GM03348 (cell line): ENCODE measurements around the gene CNTNAP5.

ENCODE experiments used
- DNase-seq: peaks from one replicate; pipeline ENCODE4 v3.0.0; 2012; ENCODE audit warnings: low spot score

Gene CNTNAP5

DNA sequence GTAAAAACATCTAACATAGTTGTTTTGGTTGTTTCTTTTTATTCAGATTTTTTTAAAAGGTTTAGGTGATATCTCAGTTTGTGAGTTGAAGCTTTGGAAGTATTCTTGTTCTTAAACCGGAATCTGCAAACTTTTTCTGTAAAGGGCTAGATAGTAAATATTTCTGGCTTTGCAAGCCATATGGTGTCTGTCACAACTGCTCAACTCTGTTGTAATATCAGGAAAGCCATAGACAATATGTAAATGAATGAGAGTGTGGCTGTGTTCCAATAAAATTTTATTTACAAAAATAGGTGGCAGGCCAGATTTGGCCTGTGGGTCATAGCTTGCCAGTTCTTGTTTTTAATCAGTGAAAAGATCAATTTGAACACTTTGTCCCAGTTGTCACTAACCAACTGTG is 134.1 kb downstream of the CNTNAP5 start:
- DNase-seq = no peak

DNA sequence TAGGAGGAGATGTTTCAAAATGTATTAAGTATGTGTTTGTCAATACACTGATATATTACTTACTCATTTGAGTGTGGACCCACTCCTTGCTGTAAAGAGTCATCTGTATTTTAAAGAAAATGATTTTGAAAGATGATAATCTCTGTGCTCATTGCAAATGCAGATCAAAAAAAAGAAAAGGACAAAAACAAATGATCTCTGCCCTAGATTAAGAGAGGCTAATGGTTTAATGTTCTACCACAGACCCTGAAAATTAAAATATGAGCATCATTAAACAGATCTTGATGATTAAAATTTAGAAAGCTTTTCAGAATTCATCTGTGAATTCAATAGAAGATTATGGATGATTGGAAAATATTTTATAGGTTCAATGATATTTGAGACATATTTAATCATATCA is 136.5 kb downstream of the CNTNAP5 start:
- no peak for DNase-seq

DNA sequence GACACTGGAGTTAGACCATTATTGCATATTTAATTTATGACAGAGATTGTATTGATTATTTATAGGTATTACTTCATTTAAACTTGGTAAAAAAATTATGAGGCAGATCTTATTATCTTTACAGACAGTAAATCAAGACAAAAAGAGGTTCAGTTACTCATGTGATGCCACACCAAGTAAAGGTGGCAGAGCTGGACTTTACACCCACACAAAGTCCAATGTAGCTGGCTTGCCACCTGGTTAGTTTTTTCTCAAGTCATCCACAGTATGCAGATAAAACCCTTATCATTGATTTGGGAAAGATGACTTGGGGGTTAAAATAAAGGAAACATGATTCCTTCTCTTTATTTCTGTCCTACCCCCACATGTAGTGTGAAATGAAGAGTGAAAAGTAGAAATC is 137.2 kb downstream of the CNTNAP5 start:
- no peak for DNase-seq

DNA sequence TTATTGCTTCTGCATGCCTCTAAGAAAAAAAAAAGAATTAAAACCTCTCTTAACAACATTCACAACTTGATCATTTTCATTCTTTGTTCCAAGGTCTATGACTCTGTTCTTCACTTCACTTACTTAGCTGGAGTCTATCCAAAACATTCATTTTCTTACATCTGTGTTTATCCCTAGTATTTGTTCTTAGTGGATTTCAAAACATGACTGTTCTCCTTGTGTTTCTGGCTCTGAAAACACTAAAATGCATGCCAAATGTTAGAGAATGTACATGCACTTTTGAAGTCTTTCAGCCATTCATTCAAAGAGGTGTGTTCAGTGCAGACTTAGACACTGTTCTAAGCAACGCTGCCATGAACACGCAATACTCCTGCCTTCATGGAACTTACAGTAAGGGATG is 138.8 kb downstream of the CNTNAP5 start:
- DNase-seq = no peak

DNA sequence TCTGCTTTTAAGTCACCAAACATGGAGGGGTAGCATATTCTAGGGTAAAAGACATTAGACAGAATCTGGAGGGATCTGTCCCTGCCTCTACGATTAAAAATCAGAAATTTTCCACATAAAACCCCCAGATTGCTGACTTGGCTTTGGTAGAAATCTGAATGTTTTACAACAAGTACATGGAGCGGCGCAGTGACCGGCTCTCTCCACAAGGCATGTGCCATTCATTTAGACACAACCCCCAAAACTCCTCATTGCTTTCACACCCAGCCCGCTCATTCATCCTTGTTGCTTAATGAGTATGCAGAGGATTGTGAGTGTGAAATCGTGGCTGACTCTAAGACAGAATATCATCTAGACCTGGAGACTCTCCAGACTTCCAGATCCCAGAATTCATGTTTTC is 140.6 kb downstream of the CNTNAP5 start:
- DNase-seq = no peak

DNA sequence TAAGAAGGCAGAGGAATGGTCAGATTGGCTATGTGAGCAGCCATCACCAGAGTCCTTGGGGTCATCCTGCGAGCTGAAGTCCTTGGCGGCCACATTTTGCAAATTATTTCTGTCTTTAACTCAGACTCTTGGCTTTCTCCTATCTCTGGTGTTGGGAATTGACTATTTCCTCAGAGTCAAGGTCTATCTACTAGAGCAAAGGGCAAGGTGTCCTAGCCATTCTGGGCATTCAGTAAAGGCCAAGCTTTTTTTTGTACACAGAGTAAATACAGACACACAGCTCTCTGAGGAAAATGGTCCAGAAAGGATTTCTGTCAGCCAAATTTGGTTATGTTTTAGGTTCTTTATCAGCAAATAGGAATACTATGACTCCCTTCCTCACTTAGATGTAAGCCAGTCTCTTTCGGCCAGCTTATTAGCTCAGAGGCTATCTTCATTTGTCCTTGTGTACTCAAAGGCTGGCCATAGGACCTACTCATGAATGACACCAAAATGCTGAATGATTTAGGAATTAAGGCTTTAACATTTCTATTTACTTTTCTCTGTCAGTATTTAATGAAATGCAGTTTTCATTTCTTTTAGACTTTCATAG is 146.5 kb downstream of the CNTNAP5 start:
- no peak for DNase-seq

DNA sequence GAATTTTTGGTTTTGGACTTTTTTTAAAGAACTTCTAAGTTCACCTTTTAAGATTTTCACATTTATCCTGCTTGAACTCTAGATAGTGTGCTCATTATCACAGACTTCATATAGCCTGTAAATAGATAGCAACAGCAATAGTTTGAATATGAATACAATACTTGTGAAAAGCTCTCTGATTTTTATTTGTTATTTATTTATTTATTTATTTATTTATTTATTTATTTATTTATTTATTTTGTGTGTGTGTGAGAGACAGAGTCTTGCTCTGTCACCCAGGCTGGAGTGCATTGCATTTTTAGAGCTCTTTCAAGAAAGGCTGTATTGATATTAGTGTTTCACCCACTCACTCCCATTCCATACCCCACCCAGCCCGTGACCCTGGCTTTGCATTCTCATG is 153.6 kb downstream of the CNTNAP5 start:
- DNase-seq = no peak

DNA sequence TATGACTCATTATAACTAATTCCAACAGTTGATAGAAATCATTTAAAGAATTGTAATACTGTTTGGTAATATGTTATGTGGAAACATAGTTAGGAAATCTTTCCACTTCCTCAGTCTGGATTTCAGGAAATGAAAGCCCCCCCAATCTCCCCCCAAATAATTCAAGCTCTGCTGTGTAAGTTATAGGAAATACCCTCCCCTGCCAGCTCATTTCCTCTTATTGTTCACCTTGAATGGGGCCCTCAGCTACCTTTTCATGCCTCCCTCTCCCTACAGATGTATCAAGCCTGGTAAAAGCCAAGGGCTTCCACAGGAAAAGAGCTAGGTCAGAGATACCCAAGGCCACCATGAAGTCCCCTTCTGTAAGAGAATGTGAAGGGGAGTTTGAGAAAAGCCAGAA is 155.5 kb downstream of the CNTNAP5 start:
- no peak for DNase-seq

DNA sequence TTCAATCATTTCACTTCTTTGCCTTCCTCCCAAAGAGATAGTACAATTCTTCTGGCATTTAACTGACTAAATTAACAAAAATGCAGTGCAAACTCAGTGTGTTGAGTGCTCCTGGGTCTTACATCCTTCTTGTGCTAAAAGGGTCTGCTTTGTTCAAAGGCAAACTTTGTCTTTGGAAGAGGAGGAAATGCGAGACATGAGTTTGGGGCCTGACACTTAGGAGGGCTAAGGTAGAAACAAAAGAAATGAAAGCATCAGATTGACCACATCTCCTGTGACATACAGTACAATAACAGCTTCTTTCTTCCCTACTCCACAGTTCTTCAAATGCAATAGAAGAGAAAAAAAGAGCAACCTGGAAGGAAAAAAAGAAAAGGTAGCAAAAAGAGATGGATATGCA is 161.7 kb downstream of the CNTNAP5 start:
- DNase-seq = no peak

DNA sequence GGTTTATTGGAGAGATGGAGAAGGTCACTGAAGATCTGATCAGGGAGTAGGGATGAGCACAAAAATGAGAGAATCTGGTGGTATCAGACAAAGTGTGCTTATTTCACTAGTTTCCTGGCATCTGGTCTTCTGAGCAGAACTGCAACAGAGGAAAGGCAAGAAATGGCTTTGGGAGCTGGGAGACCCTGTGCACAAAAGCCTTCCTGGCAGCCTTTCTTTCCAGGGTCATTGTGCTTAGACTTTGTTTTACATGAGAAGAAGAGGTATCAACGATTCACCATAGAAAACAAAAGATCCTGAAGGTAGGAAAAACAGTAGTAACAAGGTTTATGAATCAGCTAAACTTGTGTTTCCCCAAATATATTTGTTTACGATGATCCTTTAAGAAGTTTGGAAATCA is 162.9 kb downstream of the CNTNAP5 start:
- DNase-seq = no peak

DNA sequence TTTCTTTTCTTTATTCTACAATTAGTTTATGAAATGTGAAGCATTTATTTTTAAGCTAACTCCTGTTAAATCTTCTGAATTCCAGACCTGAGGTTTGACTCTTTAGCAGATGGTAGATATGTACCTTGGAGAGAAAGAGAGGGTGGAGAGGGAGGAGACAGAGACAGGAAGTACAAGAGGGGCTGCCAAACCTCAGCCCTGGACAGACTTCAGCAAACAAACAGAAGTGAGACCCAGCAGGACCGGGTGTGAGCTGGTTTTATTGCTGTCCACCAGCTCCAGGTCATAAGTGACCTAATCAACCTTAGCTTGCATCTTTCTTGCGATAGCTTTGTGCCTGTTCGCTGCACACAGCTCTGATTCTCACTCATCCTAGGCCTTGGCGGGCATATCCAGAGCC is 168.6 kb downstream of the CNTNAP5 start:
- no peak for DNase-seq

DNA sequence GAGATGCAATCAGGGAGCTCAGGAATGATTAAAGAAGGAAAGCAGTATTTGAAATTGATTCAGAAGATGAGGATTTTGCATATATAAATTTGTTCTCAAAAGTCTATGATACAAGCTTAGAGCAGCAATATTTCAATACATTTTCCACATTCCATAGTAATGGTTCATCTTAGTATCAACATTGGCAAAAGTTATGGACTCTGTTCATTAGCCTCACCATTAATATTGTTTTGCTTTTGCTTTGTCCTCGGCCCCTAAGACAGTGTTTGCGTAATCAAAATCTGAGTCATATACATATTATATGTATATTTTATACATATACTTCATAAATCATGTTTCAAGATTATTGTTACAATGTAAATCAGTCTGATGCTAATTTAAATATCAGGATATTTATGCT is 176.6 kb downstream of the CNTNAP5 start:
- no peak for DNase-seq

DNA sequence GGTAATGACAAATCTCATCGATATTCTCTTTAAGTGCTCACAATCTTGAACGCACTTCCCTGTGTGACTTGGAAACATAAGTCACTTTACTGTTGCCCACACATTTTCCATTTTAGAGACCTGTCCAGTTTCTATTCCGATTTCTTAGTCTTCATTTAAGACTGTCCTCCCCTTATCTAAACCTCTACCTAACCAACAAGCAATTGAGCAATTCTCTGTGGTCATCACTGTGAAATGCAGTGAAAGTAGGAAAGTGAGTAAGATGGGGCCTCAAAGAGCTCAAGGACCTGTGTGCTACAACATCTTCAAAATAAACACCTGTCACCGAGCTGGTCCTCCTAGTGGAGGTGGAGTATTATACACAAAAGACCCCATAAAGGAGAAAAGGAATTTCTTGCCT is 184.4 kb downstream of the CNTNAP5 start:
- no peak for DNase-seq

DNA sequence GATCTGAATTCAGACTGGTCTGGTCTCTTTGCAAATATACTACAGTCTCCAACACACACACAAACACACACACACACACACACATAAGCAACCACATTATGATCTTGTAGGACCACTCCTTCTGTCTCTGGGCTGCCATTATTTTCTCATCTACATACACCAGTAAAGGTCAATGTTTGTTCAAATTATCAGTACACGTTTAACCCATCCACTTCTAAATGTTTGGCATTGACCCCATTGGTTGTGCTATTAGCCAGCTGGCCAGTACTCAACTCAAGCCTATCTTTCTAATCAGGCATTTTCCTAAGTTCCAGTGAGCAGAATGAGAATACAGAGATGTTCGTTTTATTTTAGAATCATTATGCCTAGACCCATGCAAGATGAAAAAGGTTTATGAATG is 186.4 kb downstream of the CNTNAP5 start:
- no peak for DNase-seq

DNA sequence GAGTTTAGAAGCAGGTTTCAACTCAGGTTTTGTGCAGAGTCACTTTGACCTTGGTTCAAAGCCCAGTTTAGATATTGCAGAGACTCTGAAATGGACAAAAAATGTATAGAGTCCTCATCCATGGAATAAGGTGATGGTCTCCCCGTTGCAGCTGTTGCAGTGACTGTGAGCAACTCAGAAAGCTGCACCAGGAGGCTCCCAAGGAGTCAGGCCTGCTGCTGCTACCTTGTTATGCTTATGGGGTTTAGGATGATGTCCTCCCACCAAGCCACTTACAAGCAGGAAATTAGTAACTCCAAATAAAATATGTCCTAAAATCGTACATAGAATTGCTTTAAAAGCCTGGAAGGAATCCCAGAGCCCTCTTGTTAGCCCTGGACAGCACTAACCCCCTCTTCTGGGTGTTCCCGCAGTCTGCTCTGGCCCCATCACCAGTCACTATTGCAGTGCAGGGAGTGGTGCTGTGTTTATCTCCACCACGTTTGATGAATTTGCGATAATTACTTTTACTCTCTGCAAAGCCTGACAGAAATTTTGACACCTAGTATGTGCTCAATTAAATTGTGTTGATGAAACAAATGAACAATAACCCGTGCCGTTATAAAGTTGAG is 189.0 kb downstream of the CNTNAP5 start:
- no peak for DNase-seq

DNA sequence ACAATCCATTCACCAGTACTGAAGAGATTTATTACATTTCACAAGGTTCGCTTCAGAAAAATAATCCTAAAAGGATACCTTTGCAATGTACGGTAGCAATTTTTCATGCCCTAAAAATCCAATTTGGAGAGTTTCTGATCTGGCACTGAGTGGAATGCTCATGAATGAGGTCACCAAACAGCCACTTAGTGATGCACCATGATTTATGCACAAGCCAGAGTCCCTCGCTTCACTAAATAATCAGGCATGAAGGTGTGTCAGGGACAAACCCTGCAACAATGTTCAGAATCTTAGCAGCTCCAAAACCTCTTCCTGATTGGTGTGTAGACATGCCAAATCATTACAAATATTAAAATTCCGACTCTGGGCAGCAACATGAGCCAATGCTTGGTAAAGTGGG is 221.1 kb downstream of the CNTNAP5 start:
- DNase-seq = no peak

DNA sequence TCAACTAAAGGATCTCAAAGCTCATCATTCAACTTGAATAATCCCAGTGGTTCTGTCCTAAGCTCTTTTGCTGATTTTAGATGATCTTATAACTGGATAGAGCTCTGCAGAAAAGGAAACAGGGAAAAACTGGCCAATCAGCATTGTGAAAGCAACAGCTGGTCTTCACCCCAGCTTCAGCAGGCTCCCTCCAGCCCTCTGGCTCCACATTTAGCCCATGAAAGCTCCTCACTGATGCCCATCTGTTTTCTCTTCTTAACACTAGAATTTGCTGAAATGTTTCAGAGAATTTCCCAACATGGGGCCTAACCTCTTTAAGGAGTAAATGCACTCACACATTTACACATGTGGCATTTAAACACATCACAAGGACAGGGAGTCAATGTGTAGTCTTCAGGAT is 223.3 kb downstream of the CNTNAP5 start:
- no peak for DNase-seq

DNA sequence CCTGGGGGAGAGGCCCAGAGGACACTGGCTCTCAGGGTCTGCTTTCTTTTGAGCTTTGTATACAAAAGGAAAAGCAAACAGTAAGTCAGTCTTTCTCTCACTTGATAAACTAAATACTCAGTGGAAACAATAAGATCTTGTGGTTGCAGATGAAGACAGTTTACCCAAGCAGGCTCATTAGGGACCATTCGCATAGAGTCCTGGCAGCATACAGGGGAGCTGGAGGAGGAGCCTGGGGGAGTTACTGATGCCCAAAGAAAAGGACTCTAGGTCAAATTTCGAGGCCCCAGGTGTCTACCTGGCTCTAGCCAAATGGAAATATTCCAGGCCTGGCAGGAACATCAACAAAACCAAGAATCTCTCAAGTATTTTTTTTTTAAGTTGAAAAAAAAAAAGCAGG is 225.3 kb downstream of the CNTNAP5 start:
- no peak for DNase-seq

DNA sequence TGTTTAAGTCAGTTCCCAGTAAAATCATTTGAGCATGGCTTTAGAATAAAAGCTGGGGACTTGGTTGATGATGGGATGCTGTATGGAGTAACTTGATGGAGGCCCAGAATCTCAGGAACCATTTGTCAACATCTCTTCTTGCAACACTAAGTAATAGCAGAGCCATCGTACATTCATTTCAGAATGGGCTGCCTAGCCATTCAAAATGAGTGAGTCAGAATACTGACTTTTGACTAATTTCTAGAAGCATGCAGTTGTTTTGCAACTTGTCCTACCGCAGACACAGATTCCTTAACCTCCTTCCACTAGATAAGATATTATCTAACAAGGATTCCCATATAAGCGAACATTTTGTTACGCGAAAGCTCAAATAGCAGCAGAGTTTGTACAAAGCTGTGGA is 229.5 kb downstream of the CNTNAP5 start:
- DNase-seq = no peak

DNA sequence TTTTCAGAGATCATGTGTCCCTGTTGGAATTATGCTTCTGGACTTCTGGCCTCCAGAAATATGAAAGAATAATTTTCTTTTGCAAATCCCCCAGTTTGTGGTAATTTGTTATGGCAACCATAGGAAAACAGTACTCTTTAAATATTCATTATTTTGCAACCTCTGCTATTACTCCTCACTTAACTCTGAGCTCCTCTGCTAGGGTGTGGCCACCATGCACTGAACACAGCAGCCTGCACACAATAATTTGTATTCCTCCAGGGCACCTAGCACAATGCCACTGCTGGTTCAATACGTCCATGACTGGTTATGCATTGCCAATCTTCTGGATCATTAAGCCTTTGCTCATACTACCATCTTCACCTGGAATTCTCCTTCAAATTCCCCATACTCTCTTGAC is 232.0 kb downstream of the CNTNAP5 start:
- no peak for DNase-seq

DNA sequence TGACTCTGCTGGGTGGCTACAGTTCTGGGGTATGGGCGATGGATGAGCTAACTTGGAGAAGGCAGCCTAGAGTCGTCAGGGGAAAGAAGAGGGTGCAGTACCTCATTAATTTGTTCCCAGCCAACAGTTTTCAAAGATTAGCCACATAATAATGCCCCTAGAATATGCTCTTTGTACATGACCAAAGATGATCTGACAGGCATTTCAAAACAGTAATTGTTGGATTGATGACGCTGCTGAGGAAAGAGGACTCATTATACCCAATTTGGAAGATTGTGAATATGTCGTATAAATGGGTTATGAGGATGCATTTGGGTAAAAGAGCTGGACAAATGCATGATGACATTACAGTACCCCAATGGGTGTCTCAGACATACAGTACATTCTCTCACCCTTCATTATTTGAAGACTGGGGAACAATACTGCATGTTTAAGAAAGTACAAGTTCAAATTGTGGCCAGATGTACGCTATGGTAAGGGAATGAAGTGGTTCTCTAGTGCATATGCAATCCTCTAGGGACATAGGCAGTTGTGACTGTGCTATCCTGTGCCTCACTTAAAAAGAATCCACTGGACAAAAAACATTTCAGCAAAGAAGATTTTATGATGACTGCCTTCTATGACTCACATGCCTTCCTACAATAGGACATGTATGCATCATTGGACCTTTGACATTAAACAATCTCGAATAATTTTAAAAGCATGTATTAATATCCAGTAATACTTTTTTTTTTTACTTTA is 233.2 kb downstream of the CNTNAP5 start:
- DNase-seq = no peak

DNA sequence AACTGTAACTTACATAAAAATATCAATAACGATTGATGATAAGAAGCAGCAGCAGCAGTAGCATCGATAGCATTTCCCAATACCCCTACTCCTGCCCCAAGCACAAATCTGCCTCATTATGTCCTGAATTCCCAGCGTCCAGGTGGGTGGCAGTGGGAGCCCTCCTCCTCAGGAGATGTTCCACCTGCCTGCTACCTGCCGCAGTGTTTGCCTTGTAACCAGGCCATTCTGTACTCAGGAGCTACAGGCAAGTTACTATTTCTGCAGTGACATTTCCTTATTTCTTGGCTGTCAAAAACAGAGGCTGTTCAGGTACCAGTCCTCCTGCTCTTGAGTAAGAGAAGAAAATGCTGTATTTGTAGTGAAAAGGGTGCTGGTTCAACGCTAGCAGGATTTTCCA is 236.4 kb downstream of the CNTNAP5 start:
- DNase-seq = no peak

DNA sequence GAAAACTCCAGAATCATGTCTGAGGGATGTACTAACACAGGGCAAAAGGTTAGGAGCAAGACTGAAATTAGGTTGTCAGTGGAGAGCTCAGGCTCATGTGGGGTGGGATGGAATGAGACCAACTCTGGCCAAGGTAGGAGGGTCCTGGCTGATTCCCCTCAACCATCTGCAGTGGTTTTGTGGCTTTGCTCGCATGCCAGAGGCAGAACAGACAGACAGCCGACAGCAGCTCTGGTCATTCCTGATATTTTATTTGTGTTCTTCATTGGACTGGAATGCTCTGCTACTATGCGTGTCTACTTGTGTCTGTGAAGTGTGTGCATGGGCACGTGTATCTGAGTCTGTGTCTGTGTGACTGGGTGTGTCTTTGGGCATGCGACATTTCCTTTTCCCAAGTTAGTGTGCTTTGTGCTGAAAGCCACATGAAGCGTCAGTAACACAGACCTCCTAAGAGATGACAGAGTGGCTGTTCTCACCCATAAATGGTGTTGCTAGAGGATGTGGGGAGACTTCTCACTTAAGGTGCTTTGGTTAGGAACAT is 239.5 kb downstream of the CNTNAP5 start:
- DNase-seq = no peak

DNA sequence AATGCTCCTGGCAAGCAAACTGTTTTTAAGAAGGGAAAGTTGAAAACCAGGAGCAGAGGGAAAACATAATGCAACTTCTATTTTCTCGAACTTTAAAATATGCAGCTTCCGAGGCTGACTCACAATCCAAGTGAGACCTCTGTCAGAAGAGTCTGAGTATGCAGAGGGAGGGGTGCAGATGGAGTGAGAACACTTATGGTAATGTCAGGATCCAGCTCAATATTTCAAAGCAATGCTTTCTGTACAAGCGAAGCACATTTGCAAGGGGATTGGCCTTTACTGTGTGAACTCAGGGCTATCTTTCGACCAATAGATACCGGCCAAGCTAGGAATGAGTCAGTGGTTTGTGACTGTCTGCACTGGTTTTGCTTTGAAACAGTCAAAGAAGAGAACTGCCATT is 242.7 kb downstream of the CNTNAP5 start:
- DNase-seq = no peak
